Measurements from ENCODE around the gene EDEM2.
"Not testable (repeated sequence)": the region's sequence is repeated elsewhere in the genome, so short reads cannot be mapped to it uniquely, and the experiment has no call there.

Gene EDEM2

DNA sequence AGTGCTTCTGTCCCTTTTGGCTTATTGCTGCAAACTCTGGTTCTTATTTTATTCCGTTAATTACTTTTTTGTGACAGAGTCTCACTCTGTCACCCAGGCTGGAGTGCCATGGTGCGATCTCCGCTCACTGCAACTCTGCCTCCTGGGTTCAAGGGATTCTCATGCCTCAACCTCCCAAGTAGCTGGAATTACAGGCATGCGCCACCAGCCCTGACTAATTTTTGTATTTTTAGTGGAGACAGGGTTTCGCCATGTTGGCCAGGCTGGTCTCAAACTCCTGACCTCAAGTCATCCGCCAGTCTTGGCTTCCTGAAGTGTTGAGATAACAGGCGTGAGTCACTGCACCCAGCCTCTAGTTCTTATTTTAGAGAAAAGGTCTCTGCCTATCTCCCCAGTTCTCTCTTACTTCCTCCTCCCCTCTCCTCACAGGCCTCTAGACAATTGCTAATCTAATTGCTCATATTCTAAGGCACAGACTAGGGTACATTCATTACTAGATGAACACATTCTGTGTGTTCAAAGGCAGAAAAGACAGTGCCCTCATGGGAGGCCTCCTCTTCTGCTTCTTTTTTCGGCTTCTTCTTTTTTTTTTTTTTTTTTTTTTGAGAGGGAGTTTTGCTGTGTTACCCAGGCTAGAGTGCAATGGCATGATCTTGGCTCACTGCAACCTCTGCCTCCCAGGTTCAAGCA lies 27.0 kb downstream of the EDEM2 start:
- H3K27me3 Mint-ChIP-seq, result no peaks in the 10 kb centered on the region
- H3K27ac Mint-ChIP-seq, result peak overlapping the region; percentile 53 to 94
- no peak overlapping the region for H3K4me3 Mint-ChIP-seq
- DNase-seq (no peak), ATAC-seq (no peak)
- H3K4me1 Mint-ChIP-seq, result no peaks in the 10 kb centered on the region
- H3K9me3 Mint-ChIP-seq, result no peaks in the 10 kb centered on the region

GRCh38 chr20:35117629-35118028 lies 29.5 kb downstream of the EDEM2 start:
- Mint-ChIP-seq H3K9me3 (no peaks in the 10 kb centered on the region), H3K27ac (peak overlapping the region in 1 of 2 donors; percentile 87), H3K4me3 (no peak overlapping the region), H3K4me1 (no peaks in the 10 kb centered on the region), H3K27me3 (no peaks in the 10 kb centered on the region)
- ATAC-seq, result no peak
- no peak for DNase-seq

DNA sequence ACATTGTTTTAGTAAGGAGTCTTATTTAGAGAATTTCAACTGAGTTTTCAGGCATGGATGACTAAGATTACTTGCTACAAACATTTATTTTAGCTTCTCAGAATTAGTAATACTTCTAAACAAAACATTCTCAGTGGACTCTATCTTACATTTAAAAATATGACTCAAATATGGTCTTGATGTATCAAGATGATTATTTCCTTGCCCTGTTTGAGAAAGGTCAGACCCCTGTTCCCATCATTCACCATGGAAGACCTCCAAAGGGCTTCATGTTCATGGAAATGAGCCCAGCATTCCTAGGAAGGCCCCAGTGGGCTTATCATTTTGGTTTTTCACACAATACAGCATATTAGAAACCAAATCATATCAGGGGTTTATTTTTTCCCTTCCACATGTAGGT lies 29.9 kb downstream of the EDEM2 start:
- no peak for DNase-seq
- H3K4me3 Mint-ChIP-seq, result no peak overlapping the region

GRCh38 chr20:35116258-35116657 lies 30.9 kb downstream of the EDEM2 start:
- peaks cover 3% of the 10 kb centered on the region for H3K4me1 Mint-ChIP-seq

More for the DNA sequence above, 29.9 kb downstream of the EDEM2 start:
- no peak for ATAC-seq
- H3K9me3 Mint-ChIP-seq, result no peaks in the 10 kb centered on the region
- peak overlapping the region in 1 of 2 donors; percentile 38 for H3K27ac Mint-ChIP-seq
- H3K4me1 Mint-ChIP-seq, result no peaks in the 10 kb centered on the region
- H3K27me3 Mint-ChIP-seq, result no peaks in the 10 kb centered on the region

DNA sequence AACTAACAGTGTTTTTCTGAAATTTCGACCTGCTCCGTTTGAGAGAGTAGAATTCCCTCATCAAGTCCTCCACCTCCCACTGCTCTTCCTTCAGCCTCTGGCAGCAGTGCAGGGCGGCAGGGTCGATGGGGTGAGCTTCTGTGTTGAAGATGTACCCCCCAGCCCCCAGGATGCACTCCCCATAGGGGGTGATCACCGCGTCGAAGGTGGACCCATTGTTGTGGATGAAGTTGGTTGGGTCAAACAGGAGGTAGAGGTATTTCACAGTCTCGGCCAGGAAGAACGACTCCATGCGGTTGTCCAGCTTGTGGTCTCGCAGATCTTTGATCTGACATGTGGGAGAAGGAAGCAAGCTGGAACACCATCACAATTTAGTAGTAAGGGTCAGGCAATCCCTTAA lies 31.5 kb downstream of the EDEM2 start:
- peak overlapping the region in 1 of 2 donors; percentile 43 for H3K27ac Mint-ChIP-seq
- no peaks in the 10 kb centered on the region for H3K27me3 Mint-ChIP-seq
- peaks cover 6% of the 10 kb centered on the region for H3K4me1 Mint-ChIP-seq
- ATAC-seq (no peak), DNase-seq (no peak)
- H3K9me3 Mint-ChIP-seq, result no peaks in the 10 kb centered on the region
- no peak overlapping the region for H3K4me3 Mint-ChIP-seq

More at GRCh38 chr20:35116258-35116657, 30.9 kb downstream of the EDEM2 start:
- Mint-ChIP-seq H3K4me3 (no peak overlapping the region), H3K27me3 (no peaks in the 10 kb centered on the region), H3K27ac (peak overlapping the region; percentile 2 to 72), H3K9me3 (no peaks in the 10 kb centered on the region)
- no peak for DNase-seq
- no peak for ATAC-seq

DNA sequence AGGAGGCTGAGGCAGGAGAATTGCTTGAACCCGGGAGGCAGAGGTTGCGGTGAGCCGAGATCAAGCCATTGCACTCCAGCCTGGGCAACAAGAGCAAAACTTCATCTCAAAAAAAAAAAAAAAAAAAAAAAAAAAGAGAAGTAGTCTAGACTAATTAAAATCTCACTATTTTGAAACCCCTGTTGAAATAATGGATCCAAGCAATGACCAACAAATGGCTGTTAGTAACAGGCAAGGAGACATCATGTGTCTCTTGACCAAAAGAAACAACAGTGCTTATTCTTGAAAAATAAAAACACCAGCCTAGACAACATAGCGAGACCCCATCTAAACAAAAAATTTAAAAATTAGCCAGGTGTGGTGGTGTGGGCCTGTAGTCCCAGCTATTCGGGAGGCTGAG lies 34.9 kb downstream of the EDEM2 start:
- not testable (repeated sequence) for H3K27ac Mint-ChIP-seq, ATAC-seq, H3K27me3 Mint-ChIP-seq, H3K9me3 Mint-ChIP-seq, H3K4me3 Mint-ChIP-seq, DNase-seq, H3K4me1 Mint-ChIP-seq

DNA sequence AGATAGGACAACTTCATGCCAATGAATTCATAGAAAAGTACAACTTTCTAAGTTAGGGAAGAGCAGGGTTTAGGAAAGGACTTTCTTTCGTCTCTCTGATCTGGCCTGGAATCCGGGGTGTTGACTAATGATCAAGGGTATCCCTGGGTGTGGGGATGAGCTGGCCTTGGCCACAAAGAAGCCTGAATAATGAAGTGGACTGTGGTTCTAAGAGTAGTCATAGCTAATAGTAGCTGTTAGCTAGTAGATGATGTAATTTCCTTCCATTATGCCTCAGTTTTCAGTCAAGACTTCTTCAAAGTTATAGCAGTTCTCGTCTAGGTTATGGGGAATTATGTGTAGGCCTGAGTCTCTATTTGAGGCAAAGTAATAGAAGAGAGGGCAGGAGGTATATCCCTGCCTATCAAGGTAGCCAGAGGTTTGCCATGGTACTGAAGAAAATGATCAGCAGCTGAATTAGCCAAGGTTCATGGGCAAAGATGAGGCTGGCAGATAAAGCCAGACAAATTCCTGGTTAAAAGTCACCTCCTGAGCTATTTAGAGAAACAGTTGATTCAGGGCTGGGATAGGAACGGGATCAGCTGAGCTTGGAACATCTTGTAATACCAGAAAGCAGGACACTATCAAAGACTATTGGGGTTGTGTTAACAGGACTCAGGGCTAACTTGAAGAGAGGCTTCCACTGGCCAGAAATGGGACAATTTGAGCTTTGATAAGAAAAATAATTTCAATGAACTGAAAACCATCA lies 35.8 kb downstream of the EDEM2 start:
- Mint-ChIP-seq H3K4me3 (no peak overlapping the region), H3K27me3 (no peaks in the 10 kb centered on the region), H3K9me3 (no peaks in the 10 kb centered on the region), H3K4me1 (peaks cover 6% of the 10 kb centered on the region), H3K27ac (peak overlapping the region; percentile 78 to 90)
- ATAC-seq (peak; percentile 58), DNase-seq (no peak)

DNA sequence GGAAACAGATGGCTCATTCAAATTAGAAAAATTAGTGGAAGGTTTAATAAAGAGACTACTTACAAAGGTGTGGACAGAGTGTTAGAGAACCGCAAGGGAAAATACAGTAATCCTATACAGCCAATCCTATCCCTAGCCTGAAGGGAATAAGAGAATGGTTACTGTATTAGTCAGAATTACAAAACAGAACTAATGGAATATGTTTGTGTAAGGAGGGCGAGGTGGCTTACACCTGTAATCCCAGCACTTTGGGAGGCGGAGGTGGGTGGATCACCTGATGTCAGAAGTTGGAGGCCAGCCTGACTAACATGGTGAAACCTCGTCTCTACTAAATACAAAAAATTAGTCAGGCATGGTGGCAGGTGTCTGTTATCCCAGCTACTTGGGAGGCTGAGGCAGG lies 38.2 kb downstream of the EDEM2 start:
- Mint-ChIP-seq H3K27me3 (no peaks in the 10 kb centered on the region), H3K9me3 (no peaks in the 10 kb centered on the region), H3K4me1 (peaks cover 6% of the 10 kb centered on the region), H3K27ac (no peak overlapping the region), H3K4me3 (no peak overlapping the region)
- DNase-seq (no peak), ATAC-seq (no peak)

- H3K27ac Mint-ChIP-seq, result peak overlapping the region in 1 of 2 donors; percentile 16
- no peaks in the 10 kb centered on the region for H3K27me3 Mint-ChIP-seq
- no peaks in the 10 kb centered on the region for H3K9me3 Mint-ChIP-seq
- no peak for ATAC-seq
- H3K4me3 Mint-ChIP-seq, result no peak overlapping the region
- DNase-seq, result no peak
- peaks cover 6% of the 10 kb centered on the region for H3K4me1 Mint-ChIP-seq
Observed at GRCh38 chr20:35106827-35107380, 40.2 kb downstream of the EDEM2 start.

- no peak for ATAC-seq
- H3K4me1 Mint-ChIP-seq, result no peaks in the 10 kb centered on the region
- H3K27ac Mint-ChIP-seq, result no peak overlapping the region
- H3K27me3 Mint-ChIP-seq, result no peaks in the 10 kb centered on the region
- H3K9me3 Mint-ChIP-seq, result no peaks in the 10 kb centered on the region
- H3K4me3 Mint-ChIP-seq, result no peak overlapping the region
- DNase-seq, result no peak
Observed at GRCh38 chr20:35104685-35105295, 42.3 kb downstream of the EDEM2 start.

GRCh38 chr20:35101620-35102019 lies 45.5 kb downstream of the EDEM2 start:
- no peaks in the 10 kb centered on the region for H3K9me3 Mint-ChIP-seq
- ATAC-seq, result no peak
- H3K4me1 Mint-ChIP-seq, result no peaks in the 10 kb centered on the region
- peak overlapping the region in 1 of 2 donors; percentile 0 for H3K27ac Mint-ChIP-seq
- DNase-seq, result no peak
- H3K27me3 Mint-ChIP-seq, result peaks cover 7% of the 10 kb centered on the region
- no peak overlapping the region for H3K4me3 Mint-ChIP-seq

DNA sequence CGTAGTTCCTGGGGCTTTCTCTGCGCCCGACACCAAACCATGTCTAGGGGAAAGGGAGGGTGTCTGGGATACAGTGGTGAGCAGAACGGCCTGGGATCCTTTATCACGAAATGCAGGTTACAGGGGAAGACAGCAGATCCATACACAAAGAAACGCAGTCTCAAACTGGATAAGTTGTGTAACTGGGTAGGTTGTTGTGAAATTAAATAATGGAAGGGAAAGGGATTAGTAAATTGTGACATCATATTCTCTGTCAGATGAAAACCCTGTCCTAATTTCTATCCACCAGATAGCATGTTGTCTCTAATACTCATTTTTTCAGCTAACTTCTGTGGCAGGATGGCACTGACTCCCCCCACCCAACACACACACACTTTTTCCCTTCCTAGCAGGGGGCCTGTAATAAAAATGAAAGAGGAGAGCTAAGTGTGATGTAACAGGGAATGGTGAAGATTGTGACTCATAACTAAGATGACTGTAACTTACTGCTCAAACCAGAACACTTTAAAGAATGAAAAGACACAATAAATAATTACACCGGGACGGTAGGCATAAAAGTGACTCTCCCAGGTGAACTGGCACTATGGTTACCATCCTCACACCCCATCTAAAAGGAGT lies 53.8 kb downstream of the EDEM2 start:
- Mint-ChIP-seq H3K4me1 (peaks cover 57% of the 10 kb centered on the region), H3K9me3 (no peaks in the 10 kb centered on the region), H3K27me3 (no peaks in the 10 kb centered on the region), H3K4me3 (peak overlapping the region; percentile 82 to 86), H3K27ac (peak overlapping the region; percentile 99 to 100)
- DNase-seq (peak; percentile 17 to 49), ATAC-seq (peak; percentile 59)

DNA sequence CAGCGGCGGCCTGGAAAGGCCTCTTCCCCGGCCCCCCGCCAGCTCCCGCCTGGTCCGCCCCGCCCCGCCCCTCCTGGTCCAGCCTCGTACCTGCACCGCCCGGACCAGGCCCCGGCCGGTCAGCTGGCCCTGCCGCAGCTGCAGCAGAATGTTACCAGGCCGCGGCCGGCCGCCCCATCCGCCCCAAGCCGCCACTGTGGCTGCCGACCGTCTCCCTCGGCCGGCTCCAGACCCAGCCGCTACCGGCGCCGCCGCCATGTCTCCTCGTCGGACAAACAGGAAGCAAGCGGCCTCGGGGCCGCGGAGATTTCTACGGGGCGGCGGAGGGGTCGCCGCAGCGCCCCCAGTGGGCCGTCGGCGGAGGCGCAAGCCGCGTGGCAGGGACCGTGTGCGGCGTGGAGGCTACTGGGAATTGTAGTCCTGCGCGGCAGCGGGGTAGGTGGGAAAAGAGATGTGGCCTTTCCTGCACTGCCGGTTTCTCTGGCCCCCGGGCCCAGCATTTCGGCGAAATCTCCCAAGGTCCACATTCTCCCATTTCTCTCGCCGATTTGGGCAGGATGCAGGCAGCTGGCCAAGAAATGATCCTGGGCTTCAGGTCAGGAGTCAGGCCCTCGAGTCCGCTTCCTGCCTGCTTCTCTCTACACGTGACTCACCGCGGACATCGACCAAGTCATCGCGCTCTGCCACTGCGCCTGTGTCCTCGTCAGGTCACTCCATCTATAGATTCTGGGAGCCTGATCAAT lies 54.4 kb downstream of the EDEM2 start, which contains the start of gene TRPC4AP:
Gene TRPC4AP, minus strand, starts transcription at position 284 of the 743 bp plus-strand sequence. Its CDS starts 26 bp downstream, at position 258.
- Mint-ChIP-seq H3K4me3 (peak within 1 kb of the TSS; percentile 82 to 91), H3K9me3 (no peaks in the 10 kb centered on the region), H3K4me1 (peaks cover 60% of the 10 kb centered on the region), H3K27me3 (no peaks in the 10 kb centered on the region), H3K27ac (peak within 1 kb of the TSS; percentile 99 to 100)
- DNase-seq, result peak; percentile 90 to 91
- ATAC-seq, result peak; percentile 94

GRCh38 chr20:35091816-35092523 lies 55.2 kb downstream of the EDEM2 start:
- ATAC-seq (peak; percentile 33), DNase-seq (no peak)
- Mint-ChIP-seq H3K9me3 (no peaks in the 10 kb centered on the region), H3K27me3 (no peaks in the 10 kb centered on the region), H3K4me3 (peak overlapping the region; percentile 82 to 91), H3K27ac (peak overlapping the region; percentile 97 to 100), H3K4me1 (peaks cover 64% of the 10 kb centered on the region)

Measured in stimulated activated naive CD8-positive, alpha-beta T cell treated with anti-CD3 and anti-CD28 coated beads, Interleukin-15, amount 100 ng/mL, for 72 hours (primary cell).